OCI-LY1 (cell line): ENCODE data around the gene LRRC56.

Experiments
- CTCF ChIP-seq: fragments of 200-600 bp; sonication (generic), shearing (Covaris generic); IDR thresholded peaks from 2 replicates; pipeline ENCODE4 v1.5.1; 2017; ENCODE audit warnings: mild to moderate bottlenecking, antibody characterized with exemption, low read length, moderate library complexity, mixed read lengths
- EZH2 ChIP-seq: fragments of 200-600 bp; sonication (generic), shearing (Covaris generic); IDR thresholded peaks from 2 replicates; pipeline ENCODE4 v1.8.0; 2017; ENCODE audit warnings: borderline replicate concordance, mixed run types, mild to moderate bottlenecking, antibody characterized with exemption, low read length, moderate library complexity, mixed read lengths

- TF ChIP-seq CTCF, result no peak
- TF ChIP-seq EZH2, result no peak
Observed at GRCh38 chr11:592918-593317, 55.6 kb downstream of the LRRC56 start.
